HL-60 (cell line): ENCODE results near the gene DCK.

Experiments used
- CTCF ChIP-seq: IDR thresholded peaks from one replicate; pipeline ENCODE4 v1.5.1; 2011; ENCODE audit warnings: low read length, control low read depth, inconsistent platforms; ENCODE audit not compliant: insufficient read depth
- POLR2AphosphoS5 ChIP-seq: IDR thresholded peaks from 2 replicates; pipeline ENCODE4 v1.6.1; 2012; ENCODE audit warnings: low read depth
- REST ChIP-seq: IDR thresholded peaks from 2 replicates; pipeline ENCODE4 v1.6.1; 2012; ENCODE audit warnings: low read depth; ENCODE audit not compliant: insufficient replicate concordance

- TF ChIP-seq CTCF (no peak), REST (no peak), POLR2AphosphoS5 (no peak)
These were observed 18.0 kb downstream of the DCK start for GRCh38 chr4:71011451-71011850.
